OCI-M2 (cell line): ENCODE results near the gene WNT10A.
"Not testable (repeated sequence)": the region's sequence is repeated elsewhere in the genome, so short reads cannot be mapped to it uniquely, and the experiment has no call there.

ENCODE experiments used
- DNase-seq: peaks from one replicate; lab custom pipeline; 2025; ENCODE audit not compliant: unreplicated experiment; lab: John Stamatoyannopoulos, UW

Gene WNT10A

DNA sequence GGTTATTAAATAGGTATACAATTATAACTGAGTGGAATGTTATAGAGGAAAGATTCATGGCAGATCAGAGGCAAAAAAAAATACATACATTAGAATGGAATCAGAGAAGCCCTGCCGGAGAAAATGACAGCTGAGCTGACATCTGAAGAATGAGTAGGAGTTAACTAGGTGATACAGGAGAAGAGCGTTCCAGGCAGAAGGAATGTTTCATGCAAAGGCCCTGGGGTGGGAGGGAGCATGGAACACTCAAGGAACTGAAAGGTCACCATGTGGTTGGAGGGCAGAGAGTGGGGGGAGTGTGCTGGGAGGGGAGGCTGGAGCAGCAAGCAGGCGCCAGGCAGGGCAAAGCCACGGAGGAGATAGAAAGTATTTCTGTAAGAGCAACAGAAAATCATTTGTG is 47.2 kb downstream of the WNT10A start:
- DNase-seq = no peak

DNA sequence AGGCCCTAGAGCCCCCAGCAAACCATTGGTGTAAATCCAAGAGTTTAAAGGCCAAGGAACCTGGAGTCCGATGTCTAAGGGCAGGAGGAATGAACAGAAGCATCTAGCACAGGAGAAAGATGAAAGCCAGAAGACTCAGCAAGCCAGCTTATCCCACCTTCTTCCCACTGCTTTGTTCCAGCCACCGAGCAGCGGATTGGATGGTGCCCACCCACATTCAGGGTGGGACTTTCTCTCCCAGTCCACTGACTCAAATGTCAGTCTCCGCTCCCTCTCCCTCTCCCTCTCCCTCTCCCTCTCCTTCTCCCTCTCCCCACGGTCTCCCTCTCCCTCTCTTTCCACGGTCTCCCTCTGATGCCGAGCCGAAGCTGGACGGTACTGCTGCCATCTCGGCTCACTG is 49.8 kb downstream of the WNT10A start:
- DNase-seq = not testable (repeated sequence)

DNA sequence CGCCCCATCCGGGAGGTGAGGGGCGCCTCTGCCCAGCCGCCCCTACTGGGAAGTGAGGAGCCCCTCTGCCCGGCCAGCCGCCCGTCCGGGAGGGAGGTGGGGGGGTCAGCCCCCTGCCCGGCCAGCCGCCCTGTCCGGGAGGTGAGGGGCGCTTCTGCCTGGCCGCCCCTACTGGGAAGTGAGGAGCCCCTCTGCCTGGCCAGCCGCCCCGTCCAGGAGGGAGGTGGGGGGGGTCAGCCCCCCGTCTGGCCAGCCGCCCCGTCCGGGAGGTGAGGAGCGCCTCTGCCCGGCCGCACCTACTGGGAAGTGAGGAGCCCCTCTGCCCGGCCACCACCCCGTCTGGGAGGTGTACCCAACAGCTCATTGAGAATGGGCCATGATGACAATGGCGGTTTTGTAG is 51.1 kb downstream of the WNT10A start:
- not testable (repeated sequence) for DNase-seq
